HG03066 (cell line): Measurements from ENCODE around the gene PKP3.
"Not testable (repeated sequence)": the region's sequence is repeated elsewhere in the genome, so short reads cannot be mapped to it uniquely, and the experiment has no call there.

Experiments
- ATAC-seq: cut with Tn5 transposase; IDR thresholded peaks from one replicate; pipeline ENCODE4 v1.9.1; 2021; ENCODE audit warnings: low read depth; ENCODE audit not compliant: unreplicated experiment

PKP3 gene

GRCh38 chr11:362642-363442 lies 31.2 kb upstream of the PKP3 start:
- no peak for ATAC-seq

GRCh38 chr11:363443-363805 lies 30.6 kb upstream of the PKP3 start:
- not testable (repeated sequence) for ATAC-seq

- no peak for ATAC-seq
These were observed 29.9 kb upstream of the PKP3 start for GRCh38 chr11:363948-364761.

- no peak for ATAC-seq
These were observed 28.9 kb upstream of the PKP3 start for GRCh38 chr11:364991-365725.

GRCh38 chr11:365831-366230 lies 28.2 kb upstream of the PKP3 start:
- ATAC-seq, result no peak

GRCh38 chr11:367956-368413 lies 26.0 kb upstream of the PKP3 start:
- no peak for ATAC-seq

- no peak for ATAC-seq
These were observed 25.3 kb upstream of the PKP3 start for GRCh38 chr11:368414-369335.

- ATAC-seq, result no peak
These were observed 24.5 kb upstream of the PKP3 start, which contains the start of gene B4GALNT4 for GRCh38 chr11:369336-370018. Gene B4GALNT4, plus strand, starts transcription at chr11:369499. Its CDS starts 305 bp downstream, at chr11:369804.

- ATAC-seq, result no peak
These were observed 23.7 kb upstream of the PKP3 start for GRCh38 chr11:370070-370941.

GRCh38 chr11:371051-371450 lies 23.0 kb upstream of the PKP3 start:
- no peak for ATAC-seq

- no peak for ATAC-seq
These were observed 22.1 kb upstream of the PKP3 start for GRCh38 chr11:371716-372590.

GRCh38 chr11:372809-373715 lies 20.9 kb upstream of the PKP3 start:
- no peak for ATAC-seq

GRCh38 chr11:373716-374551 lies 20.1 kb upstream of the PKP3 start:
- no peak for ATAC-seq

GRCh38 chr11:375065-376025 lies 18.7 kb upstream of the PKP3 start:
- ATAC-seq, result no peak
